Neural cell (in vitro differentiated cells): ENCODE results near the gene DIRAS1. TPM values are rescaled to one million over a fixed set of nuclear protein-coding genes. Genes with fewer than 3 reads are reported as not detected.

Experiments
- H2AFZ ChIP-seq: fragments of 200-600, 300-800 bp; sonication (generic), shearing (Covaris generic); 2 replicates; pipeline ENCODE4 v1.6.0; 2014; ENCODE audit warnings: low read depth, mild to moderate bottlenecking, antibody characterized with exemption, low read length, moderate library complexity
- H3F3A ChIP-seq: fragments of 200-600 bp; shearing (Covaris generic); 2 replicates; pipeline ENCODE4 v1.6.1; 2016; ENCODE audit warnings: mild to moderate bottlenecking, moderate library complexity, mixed read lengths, antibody characterized with exemption, low read length; ENCODE audit not compliant: insufficient read depth, poor library complexity, severe bottlenecking
- H3K27ac ChIP-seq: fragments of 200-600, 300-800 bp; sonication (generic), shearing (Covaris generic); 2 replicates; pipeline ENCODE4 v1.5.1; 2014; ENCODE audit warnings: mild to moderate bottlenecking, low read length, moderate library complexity
- H3K27me3 ChIP-seq: fragments of 300-800, 200-600 bp; sonication (generic), shearing (Covaris generic); 2 replicates; pipeline ENCODE4 v1.6.0; 2014; ENCODE audit warnings: mild to moderate bottlenecking, low read depth, low read length, moderate library complexity; ENCODE audit not compliant: insufficient read depth
- H3K36me3 ChIP-seq: fragments of 300-800, 200-600 bp; sonication (generic), shearing (Covaris generic); 2 replicates; pipeline ENCODE4 v1.5.1; 2014; ENCODE audit warnings: mild to moderate bottlenecking, antibody characterized with exemption, low read length, moderate library complexity; ENCODE audit not compliant: insufficient read depth
- H3K4me2 ChIP-seq: fragments of 300-800, 200-600 bp; sonication (generic), shearing (Covaris generic); 2 replicates; pipeline ENCODE4 v1.6.0; 2014; ENCODE audit warnings: mild to moderate bottlenecking, low read length
- H3K4me3 ChIP-seq: fragments of 300-800, 200-600 bp; sonication (generic), shearing (Covaris generic); 2 replicates; pipeline ENCODE4 v1.5.1; 2014; ENCODE audit warnings: mild to moderate bottlenecking, low read length, moderate library complexity
- H3K79me2 ChIP-seq: fragments of 200-600 bp; shearing (Covaris generic); replicated peaks from 2 replicates; pipeline ENCODE4 v1.6.0; 2014; ENCODE audit warnings: mild to moderate bottlenecking, low read length, moderate library complexity; ENCODE audit not compliant: insufficient read depth
- H3K9ac ChIP-seq: fragments of 300-800, 200-600 bp; sonication (generic), shearing (Covaris generic); 2 replicates; pipeline ENCODE4 v1.6.1; 2016; ENCODE audit warnings: mild to moderate bottlenecking, low read length, mixed read lengths
- H3K9me2 ChIP-seq: fragments of 200-600 bp; shearing (Covaris generic); 2 replicates; pipeline ENCODE4 v1.6.1; 2016; ENCODE audit warnings: mild to moderate bottlenecking, low read length, mixed read lengths; ENCODE audit not compliant: insufficient read depth
- H3K9me3 ChIP-seq: fragments of 200-600, 300-800 bp; sonication (generic), shearing (Covaris generic); 2 replicates; pipeline ENCODE4 v1.6.1; 2016; ENCODE audit warnings: mild to moderate bottlenecking, mixed run types, low read length, moderate library complexity, mixed read lengths
- H4K20me1 ChIP-seq: fragments of 200-600 bp; shearing (Covaris generic); 2 replicates; pipeline ENCODE4 v1.6.1; 2016; ENCODE audit warnings: mild to moderate bottlenecking, mixed run types; ENCODE audit not compliant: insufficient read depth
- CTCF ChIP-seq: fragments of 450-650 bp; IDR thresholded peaks from 2 replicates; pipeline ENCODE4 v1.5.1; 2014; ENCODE audit warnings: antibody characterized with exemption, mild to moderate bottlenecking, moderate library complexity; ENCODE audit not compliant: poor library complexity, severe bottlenecking
- EP300 ChIP-seq: fragments of 450-650 bp; conservative IDR thresholded peaks from 2 replicates; pipeline ENCODE4 v1.6.1; 2014; ENCODE audit warnings: antibody characterized with exemption, mild to moderate bottlenecking, moderate library complexity; ENCODE audit not compliant: poor library complexity, severe bottlenecking
- EZH2 ChIP-seq: fragments of 200-600, 300-800 bp; shearing (Covaris generic), sonication (generic); IDR thresholded peaks from 2 replicates; pipeline ENCODE4 v1.6.1; 2014; ENCODE audit warnings: antibody characterized with exemption, low read length, borderline replicate concordance, mild to moderate bottlenecking; ENCODE audit not compliant: insufficient read depth, poor library complexity, severe bottlenecking
- MXI1 ChIP-seq: fragments of 450-650 bp; conservative IDR thresholded peaks from 2 replicates; pipeline ENCODE4 v1.6.1; 2014; ENCODE audit warnings: antibody characterized with exemption, mild to moderate bottlenecking; ENCODE audit not compliant: poor library complexity, severe bottlenecking
- POLR2AphosphoS5 ChIP-seq: IDR thresholded peaks from 2 replicates; pipeline ENCODE4 v1.6.1; 2012
- RAD21 ChIP-seq: fragments of 450-650 bp; conservative IDR thresholded peaks from 2 replicates; pipeline ENCODE4 v1.6.1; 2014; ENCODE audit warnings: antibody characterized with exemption, mild to moderate bottlenecking, moderate library complexity
- REST ChIP-seq: IDR thresholded peaks from 2 replicates; pipeline ENCODE4 v1.6.1; 2012; ENCODE audit warnings: borderline replicate concordance
- TAF1 ChIP-seq: IDR thresholded peaks from 2 replicates; pipeline ENCODE4 v1.6.1; 2012; ENCODE audit warnings: low read depth
- polyA plus RNA-seq: library from polyadenylated mRNA; depleted of rRNA; stranded (reverse); fragments of >200 nt; gene quantifications from 2 replicates; pipeline ENCODE4 v1.2.3, GENCODE V29; 2014

The DIRAS1 gene
- polyA plus RNA-seq, 1 donor from 2014 or later, result 39.8 TPM

GRCh38 chr19:2719232-2719735 is 1.9 kb downstream of the DIRAS1 start:
- H3K9me2 ChIP-seq, result no peaks in the 10 kb centered on the region
- no peaks in the 10 kb centered on the region for H3K9me3 ChIP-seq
- H3F3A ChIP-seq, result no peaks in the 10 kb centered on the region
- TF ChIP-seq EZH2 (no peak), TAF1 (no peak), RAD21 (no peak), MXI1 (no peak), REST (no peak), POLR2AphosphoS5 (no peak), CTCF (no peak), EP300 (no peak)
- no peaks in the 10 kb centered on the region for H3K79me2 ChIP-seq
- no peaks in the 10 kb centered on the region for H4K20me1 ChIP-seq
- no peak overlapping the region for H3K4me2 ChIP-seq
- H2AFZ ChIP-seq, result no peak overlapping the region
- H3K27me3 ChIP-seq, result no peaks in the 10 kb centered on the region
- H3K4me3 ChIP-seq, result peak overlapping the region; percentile 91
- peaks cover 14% of the 10 kb centered on the region for H3K36me3 ChIP-seq
- H3K27ac ChIP-seq, result no peak overlapping the region
- H3K9ac ChIP-seq, result no peak overlapping the region

- H3K4me3 ChIP-seq, result no peak overlapping the region
Observed at GRCh38 chr19:2717638-2718541, 3.3 kb downstream of the DIRAS1 start.

More at GRCh38 chr19:2717638-2718541, 3.3 kb downstream of the DIRAS1 start:
- H3K36me3 ChIP-seq, result peaks cover 14% of the 10 kb centered on the region
- H3K9me2 ChIP-seq, result no peaks in the 10 kb centered on the region
- H3K4me2 ChIP-seq, result no peak overlapping the region
- no peaks in the 10 kb centered on the region for H3K27me3 ChIP-seq
- H2AFZ ChIP-seq, result no peak overlapping the region
- H3K27ac ChIP-seq, result no peak overlapping the region
- H3K9me3 ChIP-seq, result no peaks in the 10 kb centered on the region
- H3K79me2 ChIP-seq, result no peaks in the 10 kb centered on the region
- TF ChIP-seq TAF1, result no peak
- TF ChIP-seq RAD21, result no peak
- TF ChIP-seq REST, result no peak
- no peak for TF ChIP-seq MXI1
- H3K9ac ChIP-seq, result no peak overlapping the region
- H4K20me1 ChIP-seq, result no peaks in the 10 kb centered on the region
- H3F3A ChIP-seq, result no peaks in the 10 kb centered on the region
